Measurements from ENCODE around the gene AUTS2.

The AUTS2 gene

DNA sequence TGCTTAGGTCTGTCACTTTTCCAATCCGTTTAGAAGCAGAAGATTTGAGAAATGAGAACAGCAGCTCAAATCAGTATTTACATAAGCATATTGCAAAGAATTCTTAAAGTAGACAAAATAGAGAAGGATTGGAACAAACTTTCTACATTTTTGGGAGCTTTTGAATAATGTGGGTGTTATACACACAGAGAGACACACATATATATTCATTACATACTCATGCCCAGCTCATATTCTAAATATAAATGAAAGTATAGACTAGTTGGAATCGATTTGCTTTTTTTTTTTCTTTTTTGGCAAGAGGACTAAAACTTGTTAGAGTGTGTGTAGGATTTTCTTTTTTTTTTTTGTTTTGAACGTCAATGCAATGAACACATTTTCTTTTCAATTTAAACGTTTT, 538.9 kb downstream of the AUTS2 start:
- no peak overlapping the region for H3K4me3 ChIP-seq (ENCODE audit: low read length)
- DNase-seq (ENCODE audit: low read depth): no peak
- TF ChIP-seq, protein P1, sequence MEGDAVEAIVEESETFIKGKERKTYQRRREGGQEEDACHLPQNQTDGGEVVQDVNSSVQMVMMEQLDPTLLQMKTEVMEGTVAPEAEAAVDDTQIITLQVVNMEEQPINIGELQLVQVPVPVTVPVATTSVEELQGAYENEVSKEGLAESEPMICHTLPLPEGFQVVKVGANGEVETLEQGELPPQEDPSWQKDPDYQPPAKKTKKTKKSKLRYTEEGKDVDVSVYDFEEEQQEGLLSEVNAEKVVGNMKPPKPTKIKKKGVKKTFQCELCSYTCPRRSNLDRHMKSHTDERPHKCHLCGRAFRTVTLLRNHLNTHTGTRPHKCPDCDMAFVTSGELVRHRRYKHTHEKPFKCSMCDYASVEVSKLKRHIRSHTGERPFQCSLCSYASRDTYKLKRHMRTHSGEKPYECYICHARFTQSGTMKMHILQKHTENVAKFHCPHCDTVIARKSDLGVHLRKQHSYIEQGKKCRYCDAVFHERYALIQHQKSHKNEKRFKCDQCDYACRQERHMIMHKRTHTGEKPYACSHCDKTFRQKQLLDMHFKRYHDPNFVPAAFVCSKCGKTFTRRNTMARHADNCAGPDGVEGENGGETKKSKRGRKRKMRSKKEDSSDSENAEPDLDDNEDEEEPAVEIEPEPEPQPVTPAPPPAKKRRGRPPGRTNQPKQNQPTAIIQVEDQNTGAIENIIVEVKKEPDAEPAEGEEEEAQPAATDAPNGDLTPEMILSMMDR (conservative IDR thresholded peaks at IDR 0.05; ENCODE audit: low read depth, low read length): no peak

DNA sequence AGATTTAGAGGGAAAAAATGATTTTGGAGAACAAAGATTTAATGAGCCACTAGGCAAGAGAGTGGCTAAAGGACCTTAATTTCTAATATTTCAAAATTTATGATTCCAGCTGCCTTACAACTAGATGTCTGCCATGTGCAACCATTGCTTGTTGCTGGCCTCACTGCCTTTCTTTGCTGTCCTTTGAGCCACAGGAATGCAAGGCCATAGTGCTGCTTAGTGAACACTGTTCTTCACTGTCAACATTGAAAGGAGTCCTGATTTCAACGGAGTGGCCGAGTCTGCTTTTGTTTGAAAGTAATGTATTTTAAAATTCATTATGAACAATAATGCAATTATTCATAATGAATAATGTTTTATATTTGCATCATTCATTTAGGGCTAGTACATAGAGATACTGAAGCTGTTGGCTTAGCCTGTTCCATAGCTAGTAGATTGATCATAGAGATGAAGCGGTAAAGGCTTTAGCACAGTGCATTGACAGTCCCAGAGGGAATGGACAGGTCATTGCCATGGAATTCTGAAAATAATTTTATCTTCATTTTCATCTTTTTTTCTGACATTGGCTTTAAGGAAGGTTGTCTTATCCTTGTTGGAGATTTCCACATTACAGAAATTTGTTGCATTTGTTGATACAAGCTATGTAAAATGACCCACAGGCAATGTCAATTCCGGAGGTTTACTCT, 544.1 kb downstream of the AUTS2 start:
- DNase-seq (ENCODE audit: low read depth): no peak
- H3K4me3 ChIP-seq (ENCODE audit: low read length): no peak overlapping the region
- TF ChIP-seq, protein P1 (conservative IDR thresholded peaks at IDR 0.05; ENCODE audit: low read depth, low read length): no peak

DNA sequence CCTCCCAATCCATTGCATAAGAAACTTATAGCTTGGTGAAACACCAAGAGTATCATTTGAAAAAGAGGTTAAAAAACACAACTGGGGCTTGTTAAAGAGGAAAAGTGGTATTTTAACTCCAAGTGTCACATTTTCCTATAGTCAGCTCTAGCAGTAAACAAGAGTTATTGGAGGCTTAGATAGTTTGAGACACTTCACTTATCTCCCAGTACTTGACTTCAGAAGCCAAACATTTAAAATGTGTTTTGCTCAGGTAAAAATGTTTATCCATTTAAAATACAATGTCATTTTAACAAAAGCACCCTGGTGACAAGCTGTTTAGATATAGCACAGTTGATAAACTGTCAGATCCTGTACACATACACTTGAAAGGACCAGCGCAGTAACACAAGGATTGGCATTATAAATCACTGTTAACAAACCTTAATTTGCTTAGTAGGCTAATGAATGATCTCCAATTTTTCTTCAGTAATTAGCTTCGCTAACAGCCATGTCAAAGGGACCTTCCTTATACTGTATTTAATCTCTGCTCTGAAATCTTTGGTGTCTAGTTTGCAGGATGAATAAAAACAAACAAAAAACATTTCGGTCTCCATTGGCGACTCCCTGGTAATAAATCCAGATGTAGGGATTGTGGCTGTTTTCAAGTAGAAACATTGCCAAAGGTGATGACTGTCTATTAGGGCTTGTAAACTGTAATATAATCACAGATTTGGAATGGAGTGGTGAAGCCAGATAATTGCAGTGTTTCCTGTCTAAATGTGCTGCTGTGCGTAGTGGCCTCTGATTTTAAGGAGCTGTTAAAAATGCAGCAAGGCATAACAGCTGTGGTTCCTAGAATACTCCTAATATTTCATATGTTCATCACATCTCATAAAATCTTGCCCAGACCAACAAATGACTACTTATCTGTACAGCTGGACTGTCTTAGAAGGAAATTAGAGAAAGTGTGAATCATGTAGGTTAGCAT, 545.1 kb downstream of the AUTS2 start:
- TF ChIP-seq, protein P1 (conservative IDR thresholded peaks at IDR 0.05; ENCODE audit: low read depth, low read length): no peak

DNA sequence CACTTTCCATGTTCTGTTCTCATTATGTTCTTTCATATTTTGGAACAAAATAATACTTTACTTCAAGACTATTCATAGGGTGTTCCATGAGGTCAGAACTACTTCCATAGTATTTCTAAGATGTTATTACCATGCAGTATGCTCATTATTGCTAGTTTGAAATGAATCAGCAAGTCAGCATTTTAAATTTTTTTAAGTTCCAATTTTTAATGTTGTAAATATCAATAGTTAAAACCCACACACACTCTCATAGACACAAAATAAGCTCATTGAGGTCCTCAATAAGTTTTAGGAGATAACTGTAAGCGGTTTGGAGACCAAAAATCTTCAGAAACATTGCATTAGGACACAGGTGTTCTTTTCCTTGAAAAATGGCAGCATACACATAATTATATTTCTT, 550.7 kb downstream of the AUTS2 start:
- no peak for DNase-seq (ENCODE audit: low read depth)
- TF ChIP-seq, protein P1 (conservative IDR thresholded peaks at IDR 0.05; ENCODE audit: low read depth, low read length): no peak
- no peak overlapping the region for H3K4me3 ChIP-seq (ENCODE audit: low read length)

More for the DNA sequence above, 545.1 kb downstream of the AUTS2 start:
- no peak overlapping the region for H3K4me3 ChIP-seq (ENCODE audit: low read length)
- no peak for DNase-seq (ENCODE audit: low read depth)

DNA sequence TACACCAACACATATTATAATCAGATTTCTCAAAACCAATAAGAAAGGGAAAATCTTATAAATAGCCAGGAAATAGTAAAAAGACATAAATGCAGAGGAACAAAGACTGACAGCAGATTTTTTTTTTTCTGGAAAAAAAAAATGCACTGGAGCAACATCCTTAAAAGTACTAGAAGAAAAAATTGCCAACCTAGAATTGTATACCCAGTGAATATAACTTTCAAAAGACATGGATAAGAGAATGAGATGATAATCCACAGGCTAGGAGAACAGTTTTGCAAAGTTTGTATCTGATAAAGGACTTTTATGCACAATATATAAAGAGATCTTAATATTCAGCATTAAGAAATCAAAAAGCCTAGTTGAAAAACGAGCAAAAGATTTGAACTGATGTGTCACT, 554.0 kb downstream of the AUTS2 start:
- no peak overlapping the region for H3K4me3 ChIP-seq (ENCODE audit: low read length)
- TF ChIP-seq, protein P1 (conservative IDR thresholded peaks at IDR 0.05; ENCODE audit: low read depth, low read length): no peak
- no peak for DNase-seq (ENCODE audit: low read depth)

DNA sequence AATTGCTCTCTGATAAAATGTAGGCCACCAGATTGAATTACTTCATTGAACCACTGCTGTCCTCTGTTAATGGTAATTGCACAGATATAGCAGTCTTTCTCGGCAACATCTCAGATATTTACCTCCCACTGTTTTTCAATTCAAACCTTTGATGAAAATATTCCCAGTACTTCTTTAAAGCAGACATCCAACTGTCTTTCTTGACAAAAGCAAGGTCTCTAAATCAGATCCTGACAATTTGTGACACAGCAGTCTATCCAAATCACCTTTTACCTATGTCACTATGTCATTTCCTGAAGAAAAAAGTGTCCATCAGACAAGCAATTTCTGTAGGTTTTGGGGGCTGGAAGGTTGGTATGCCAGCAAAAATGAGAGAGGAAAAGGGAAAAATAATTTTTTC, 555.7 kb downstream of the AUTS2 start:
- TF ChIP-seq, protein P1 (conservative IDR thresholded peaks at IDR 0.05; ENCODE audit: low read depth, low read length): no peak
- no peak overlapping the region for H3K4me3 ChIP-seq (ENCODE audit: low read length)
- no peak for DNase-seq (ENCODE audit: low read depth)
